Esophagus (tissue), 2 donors: ENCODE results near the gene ABCC8. TPM values are rescaled to one million over a fixed set of nuclear protein-coding genes. Genes with fewer than 3 reads are reported as not detected.

Source experiments
- H3K27ac ChIP-seq, 2 donors: one replicate each; pipeline ENCODE4 v1.5.1; 2013; ENCODE audit warnings: low read depth in 2 of 2, mild to moderate bottlenecking in 2 of 2, inconsistent platforms in 1 of 2, low read length in 1 of 2, moderate library complexity in 1 of 2
- H3K27me3 ChIP-seq, 2 donors: one replicate each; pipeline ENCODE4 v1.6.1; 2013; ENCODE audit warnings: low read length in 2 of 2, control low read depth in 1 of 2, mild to moderate bottlenecking in 1 of 2; ENCODE audit not compliant: insufficient read depth in 2 of 2, control insufficient read depth in 1 of 2
- H3K36me3 ChIP-seq, 2 donors: one replicate each; pipeline ENCODE4 v1.6.1; 2013; ENCODE audit warnings: low read length in 1 of 2; ENCODE audit not compliant: control insufficient read depth in 2 of 2, insufficient read depth in 2 of 2
- H3K4me1 ChIP-seq, 2 donors: one replicate each; pipeline ENCODE4 v1.6.1; 2013; ENCODE audit warnings: low read length in 1 of 2; ENCODE audit not compliant: control insufficient read depth in 2 of 2, insufficient read depth in 2 of 2
- H3K4me3 ChIP-seq, 2 donors: one replicate each; pipeline ENCODE4 v1.5.1; 2013; ENCODE audit warnings: low read length in 2 of 2, mild to moderate bottlenecking in 2 of 2, low read depth in 1 of 2, moderate library complexity in 1 of 2
- H3K9me3 ChIP-seq, 2 donors: one replicate each; pipeline ENCODE4 v1.6.1; 2013; ENCODE audit warnings: mild to moderate bottlenecking in 2 of 2, low read depth in 1 of 2, low read length in 1 of 2, moderate library complexity in 1 of 2; ENCODE audit not compliant: control insufficient read depth in 2 of 2, insufficient read depth in 1 of 2
- WGBS, 2 donors: extraction: QIAGEN DNeasy Blood & Tissue Kit; methylation state at CpG; one replicate each; pipeline ENCODE4 v1.1.7; 2013; 5-methylcytosine and 5-hydroxymethylcytosine counted together
- polyA plus RNA-seq, 2 donors: library from polyadenylated mRNA; stranded (reverse); fragments of 200-250 nt; gene quantifications; one replicate each; pipeline ENCODE4 v1.2.3, GENCODE V29; 2013
- donor health status: healthy with polysubstance abuse.
- donor health status: Bipolar disorder and iron deficiency.

Gene ABCC8
- polyA plus RNA-seq, 2 donors: 0.10 to 0.29 TPM

GRCh38 chr11:17405232-17406005 is 71.2 kb downstream of the ABCC8 start:
- Histone ChIP-seq H3K9me3 (no peaks in the 10 kb centered on the region), H3K27ac (no peak overlapping the region), H3K4me1 (no peaks in the 10 kb centered on the region), H3K27me3 (no peaks in the 10 kb centered on the region), H3K36me3 (no peaks in the 10 kb centered on the region), H3K4me3 (no peak overlapping the region)
- WGBS, 2 donors: 50 to 52% methylated on average over 15 of the region's 15 CpGs

- H3K27ac ChIP-seq: no peak overlapping the region
- no peaks in the 10 kb centered on the region for H3K4me1 ChIP-seq
- H3K4me3 ChIP-seq: no peak overlapping the region
- 82 to 83% methylated on average over 18 of the region's 18 CpGs for WGBS, 2 donors
- H3K9me3 ChIP-seq: no peaks in the 10 kb centered on the region
- H3K27me3 ChIP-seq: no peaks in the 10 kb centered on the region
- no peaks in the 10 kb centered on the region for H3K36me3 ChIP-seq
Observed at GRCh38 chr11:17403980-17404759, 72.5 kb downstream of the ABCC8 start.

- H3K9me3 ChIP-seq: no peaks in the 10 kb centered on the region
- no peaks in the 10 kb centered on the region for H3K27me3 ChIP-seq
- 88 to 91% methylated on average over 8 of the region's 8 CpGs for WGBS, 2 donors
- no peak overlapping the region for H3K4me3 ChIP-seq
- H3K4me1 ChIP-seq: no peaks in the 10 kb centered on the region
- H3K36me3 ChIP-seq: no peaks in the 10 kb centered on the region
- H3K27ac ChIP-seq: no peak overlapping the region
Observed at GRCh38 chr11:17402486-17402885, 74.2 kb downstream of the ABCC8 start.

DNA sequence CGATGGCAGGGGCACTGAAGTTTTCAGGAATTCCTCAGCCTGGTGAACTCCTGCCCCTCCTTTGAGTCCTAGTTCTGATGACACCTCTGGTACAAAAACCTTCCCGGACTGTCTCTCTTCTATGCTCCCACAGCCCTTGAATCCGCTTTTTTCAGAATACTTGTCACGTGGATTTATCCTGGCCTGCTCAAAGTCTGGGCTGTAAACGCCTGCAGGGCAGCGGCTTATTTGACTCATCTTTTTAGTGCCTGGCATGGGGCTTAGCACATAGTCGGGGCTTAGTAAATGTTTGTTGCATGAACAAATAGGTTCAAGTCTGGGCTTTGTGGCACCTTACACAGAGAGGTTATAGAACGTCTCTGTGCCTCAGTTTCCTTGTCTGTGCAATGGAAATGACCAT is 74.8 kb downstream of the ABCC8 start:
- 75 to 78% methylated on average over 8 of the region's 8 CpGs for WGBS, 2 donors
- Histone ChIP-seq H3K27me3 (no peaks in the 10 kb centered on the region), H3K27ac (no peak overlapping the region), H3K4me3 (no peak overlapping the region), H3K36me3 (no peaks in the 10 kb centered on the region), H3K9me3 (no peaks in the 10 kb centered on the region), H3K4me1 (no peaks in the 10 kb centered on the region)

- 83% methylated on average over 2 of the region's 2 CpGs for WGBS, 2 donors
Observed at GRCh38 chr11:17401316-17401715, 75.3 kb downstream of the ABCC8 start.

GRCh38 chr11:17400048-17400775 is 76.4 kb downstream of the ABCC8 start:
- Histone ChIP-seq H3K27ac (no peak overlapping the region), H3K27me3 (no peaks in the 10 kb centered on the region), H3K4me1 (no peaks in the 10 kb centered on the region), H3K4me3 (no peak overlapping the region), H3K36me3 (no peaks in the 10 kb centered on the region), H3K9me3 (peaks cover 0 to 3% of the 10 kb centered on the region in 2 donors)
- WGBS, 2 donors: 81 to 87% methylated on average over 19 of the region's 19 CpGs

More at GRCh38 chr11:17401316-17401715, 75.3 kb downstream of the ABCC8 start:
- Histone ChIP-seq H3K4me1 (no peaks in the 10 kb centered on the region), H3K27ac (no peak overlapping the region), H3K9me3 (no peaks in the 10 kb centered on the region), H3K27me3 (no peaks in the 10 kb centered on the region), H3K4me3 (no peak overlapping the region), H3K36me3 (no peaks in the 10 kb centered on the region)

DNA sequence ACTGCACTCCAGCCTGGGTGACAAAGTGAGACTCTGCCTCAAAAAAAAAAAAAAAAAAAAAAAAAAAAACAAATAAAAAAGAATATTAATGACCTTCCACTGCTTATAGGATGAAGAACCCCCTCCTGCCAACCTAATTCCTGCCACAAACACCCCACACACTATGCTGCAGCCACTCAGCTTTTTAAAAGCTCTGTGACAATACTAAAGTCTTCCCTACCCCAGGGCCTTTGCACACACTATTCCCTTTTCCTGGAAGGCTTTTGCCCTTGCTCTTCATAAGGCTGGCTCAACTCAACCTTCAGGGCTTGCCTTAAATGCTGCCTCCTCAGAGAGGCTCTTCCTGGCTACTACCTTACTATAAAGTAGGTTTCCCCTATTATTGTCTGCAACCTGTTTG is 77.4 kb downstream of the ABCC8 start:
- Histone ChIP-seq H3K4me3 (no peak overlapping the region), H3K27me3 (no peaks in the 10 kb centered on the region), H3K9me3 (peaks cover 0 to 3% of the 10 kb centered on the region in 2 donors), H3K36me3 (no peaks in the 10 kb centered on the region), H3K4me1 (no peaks in the 10 kb centered on the region), H3K27ac (no peak overlapping the region)

DNA sequence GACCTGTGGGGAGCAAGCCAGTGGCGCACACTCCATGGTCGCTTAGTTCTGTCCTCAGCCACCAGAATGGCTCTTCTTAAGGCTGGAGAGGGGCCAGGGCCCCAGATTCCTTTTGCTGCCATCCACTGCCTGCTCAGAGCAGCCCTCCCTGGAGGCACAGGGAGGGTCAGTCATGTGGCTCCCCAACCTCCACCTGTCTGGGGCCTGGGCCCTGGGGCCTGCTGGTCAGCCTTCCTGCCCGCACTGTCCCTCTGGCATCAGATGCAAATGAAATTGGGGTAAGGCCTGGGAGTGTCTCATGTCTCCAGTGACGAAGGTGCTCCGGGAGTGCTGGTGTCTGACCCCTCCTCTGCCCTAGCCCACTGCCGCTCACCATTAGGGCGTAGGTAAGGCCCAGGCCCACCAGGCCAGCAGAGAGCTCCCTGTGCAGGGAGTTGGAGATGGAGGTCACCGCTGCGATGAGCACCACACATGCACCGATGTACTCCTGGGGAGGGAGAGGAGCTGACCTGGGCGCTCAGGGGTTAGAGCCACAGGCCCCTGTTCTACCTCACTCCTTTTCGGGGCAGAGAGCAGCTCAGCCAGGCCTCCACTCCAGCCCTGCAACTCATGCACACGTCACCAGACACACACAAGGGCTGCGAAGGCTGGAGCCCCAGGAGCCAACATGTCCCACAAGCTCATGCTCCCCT is 79.2 kb downstream of the ABCC8 start:
- Histone ChIP-seq H3K4me3 (no peak overlapping the region), H3K4me1 (no peaks in the 10 kb centered on the region), H3K36me3 (no peaks in the 10 kb centered on the region), H3K27me3 (no peaks in the 10 kb centered on the region), H3K9me3 (peaks cover 0 to 3% of the 10 kb centered on the region in 2 donors), H3K27ac (no peak overlapping the region)
- 91 to 92% methylated on average over 14 of the region's 14 CpGs for WGBS, 2 donors

- H3K4me1 ChIP-seq: no peaks in the 10 kb centered on the region
- 86 to 89% methylated on average over 22 of the region's 22 CpGs for WGBS, 2 donors
- no peak overlapping the region for H3K27ac ChIP-seq
- no peaks in the 10 kb centered on the region for H3K27me3 ChIP-seq
- H3K4me3 ChIP-seq: no peak overlapping the region
- H3K9me3 ChIP-seq: peaks cover 0 to 3% of the 10 kb centered on the region in 2 donors
- H3K36me3 ChIP-seq: no peaks in the 10 kb centered on the region
Observed at GRCh38 chr11:17396598-17397310, 79.9 kb downstream of the ABCC8 start.
